ENCODE measurements around the gene BTK.
A peak's percentile ranks its signal among the peaks of the same experiment; 100 is the strongest.

The BTK gene

GRCh38 chrX:101385795-101386541 is at the start of gene BTK:
Gene BTK (minus strand): TSS chrX:101386191. CDS start chrX:101375284, 10,907 bp downstream.
- DNase-seq, result no peak

- no peak for DNase-seq
Observed at GRCh38 chrX:101430457-101431078, 44.6 kb upstream of the BTK start.

- no peak for DNase-seq
Observed at GRCh38 chrX:101429934-101430333, 43.9 kb upstream of the BTK start.

GRCh38 chrX:101427954-101428353 is 42.0 kb upstream of the BTK start:
- DNase-seq, result no peak

GRCh38 chrX:101419489-101419888 is 33.5 kb upstream of the BTK start:
- no peak for DNase-seq

- DNase-seq, result peak; percentile 83
Observed at GRCh38 chrX:101417981-101418841, 32.2 kb upstream of the BTK start.

GRCh38 chrX:101417190-101417589 is 31.2 kb upstream of the BTK start:
- DNase-seq, result no peak

- DNase-seq, result no peak
Observed at GRCh38 chrX:101416691-101417090, 30.7 kb upstream of the BTK start.

GRCh38 chrX:101415180-101416145 is 29.5 kb upstream of the BTK start:
- peak; percentile 61 for DNase-seq

- no peak for DNase-seq
Observed at GRCh38 chrX:101411984-101412383, 26.0 kb upstream of the BTK start.

- DNase-seq, result no peak
Observed at GRCh38 chrX:101410461-101410860, 24.5 kb upstream of the BTK start.

GRCh38 chrX:101409043-101409442 is 23.1 kb upstream of the BTK start:
- DNase-seq, result no peak

GRCh38 chrX:101408532-101408841 is 22.5 kb upstream of the BTK start:
- no peak for DNase-seq

- peak; percentile 94 for DNase-seq
Observed at GRCh38 chrX:101407748-101408531, 21.9 kb upstream of the BTK start, which contains the start of the genes GLA and HNRNPH2. Gene GLA (minus strand): TSS chrX:101407925. CDS start chrX:101407903, 22 bp downstream. Gene HNRNPH2 (plus strand): TSS chrX:101408222. CDS start chrX:101411989, 3,767 bp downstream.

GRCh38 chrX:101407167-101407747 is 21.3 kb upstream of the BTK start:
- DNase-seq, result no peak

GRCh38 chrX:101399825-101400224 is 13.8 kb upstream of the BTK start:
- DNase-seq, result no peak

GRCh38 chrX:101398694-101399093 is 12.7 kb upstream of the BTK start:
- no peak for DNase-seq

- DNase-seq, result no peak
Observed at GRCh38 chrX:101397779-101398178, 11.8 kb upstream of the BTK start.

GRCh38 chrX:101395789-101396188 is 9.8 kb upstream of the BTK start:
- no peak for DNase-seq

GRCh38 chrX:101394372-101394771 is 8.4 kb upstream of the BTK start:
- no peak for DNase-seq
